MM.1S (cell line): ENCODE data around the gene GNAI2.

ENCODE experiments used
- CTCF ChIP-seq: fragments of 300-600 bp; sonication (generic); IDR thresholded peaks from 2 replicates; pipeline ENCODE4 v1.5.1; 2016; ENCODE audit warnings: antibody characterized with exemption, low read length, mixed read lengths
- EZH2 ChIP-seq: fragments of 300-600 bp; sonication (generic); optimal IDR thresholded peaks from 2 replicates; pipeline ENCODE3; 2017; ENCODE audit warnings: low read depth, mild to moderate bottlenecking, antibody characterized with exemption, low read length, mixed read lengths
- EZH2phosphoT487 ChIP-seq: fragments of 300-600 bp; sonication (generic); IDR thresholded peaks from 2 replicates; pipeline ENCODE4 v1.6.1; 2018; ENCODE audit warnings: antibody characterized with exemption, low read length

GRCh38 chr3:50224639-50225038, 11.4 kb upstream of the GNAI2 start:
- no peak for TF ChIP-seq CTCF
- no peak for TF ChIP-seq EZH2
- TF ChIP-seq EZH2phosphoT487, result no peak
